Activated T-cell treated with anti-CD3 and anti-CD28 coated beads for 24 hours (primary cell): ENCODE data around the gene GINS2.

Experiments
- DNase-seq: peaks from one replicate; pipeline ENCODE4 v3.0.0-alpha.2; 2020; ENCODE audit warnings: low read depth

The GINS2 gene

DNA sequence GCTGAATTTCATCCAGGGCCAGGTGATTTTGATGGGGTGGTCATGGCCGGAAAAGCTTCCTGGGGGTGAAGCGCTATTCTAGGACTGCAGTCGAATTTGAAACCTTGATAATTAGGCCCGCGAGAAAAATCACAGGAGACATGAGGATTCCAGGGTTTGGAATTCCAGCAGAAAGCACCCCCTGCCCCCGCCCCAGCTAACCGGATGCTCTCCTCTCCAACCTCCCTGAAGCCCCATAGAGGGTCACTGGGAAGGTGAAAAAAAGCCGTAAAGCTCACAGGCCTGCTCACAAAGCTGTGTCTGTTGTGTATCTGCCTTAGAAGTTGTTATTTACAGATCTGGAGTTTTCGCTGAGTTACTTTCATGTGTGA lies 1.2 kb upstream of the GINS2 start:
- no peak for DNase-seq

DNA sequence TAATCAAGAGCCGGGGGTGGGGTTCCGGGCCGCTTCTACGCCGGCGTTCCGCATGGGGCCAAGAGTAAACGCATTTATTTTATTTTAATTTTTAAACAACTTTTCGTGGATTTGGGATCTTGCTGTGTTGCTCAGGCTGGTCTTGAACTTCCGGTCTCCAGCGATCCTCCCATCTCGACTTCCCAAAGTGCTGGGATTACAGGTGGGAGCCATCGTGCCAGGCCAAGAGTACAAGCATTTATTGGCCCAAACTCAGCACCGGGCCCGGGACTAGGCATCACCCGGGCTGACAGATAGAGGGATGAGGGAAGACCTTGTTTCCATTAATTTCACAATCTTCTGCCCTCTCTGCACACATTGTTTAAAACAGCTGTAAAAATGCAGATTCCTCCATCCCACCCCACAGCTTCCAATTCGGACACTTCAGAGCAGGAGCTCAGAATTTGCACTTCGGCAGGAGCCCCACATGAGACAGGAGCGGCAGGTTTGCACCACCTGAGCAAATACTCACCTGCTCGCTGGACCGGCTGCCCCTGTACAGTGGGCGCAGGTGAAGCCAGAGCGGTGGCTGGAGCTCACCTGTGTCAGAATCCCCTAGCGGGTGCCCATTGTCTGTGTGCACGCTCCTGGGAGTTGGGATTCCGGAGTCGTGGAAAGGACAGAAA lies 663 bp upstream of the GINS2 start:
- no peak for DNase-seq

- DNase-seq = no peak
Measured at GRCh38 chr16:85687651-85688471, 893 bp downstream of the GINS2 start.

GRCh38 chr16:85686912-85687591 lies 1.7 kb downstream of the GINS2 start:
- DNase-seq = peak; percentile 7

DNA sequence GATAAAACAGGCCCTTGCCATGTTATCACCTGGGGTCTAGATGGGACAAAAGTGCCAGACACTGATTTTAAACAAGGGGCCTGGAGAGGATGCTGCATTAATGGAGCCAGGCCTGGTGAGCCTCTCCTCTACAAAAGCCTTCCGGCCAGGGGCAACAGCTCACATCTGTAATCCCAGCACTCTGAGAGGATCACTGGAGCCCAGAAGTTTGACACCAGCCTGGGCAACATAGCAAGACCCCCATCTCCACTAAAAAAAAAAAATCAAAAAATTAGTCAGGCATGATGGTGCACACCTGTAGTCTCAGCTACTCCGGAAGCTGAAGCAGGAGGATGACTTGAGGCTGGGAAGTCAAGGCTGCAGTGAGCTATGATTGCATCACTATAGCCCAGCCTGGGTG lies 3.5 kb downstream of the GINS2 start:
- no peak for DNase-seq

DNA sequence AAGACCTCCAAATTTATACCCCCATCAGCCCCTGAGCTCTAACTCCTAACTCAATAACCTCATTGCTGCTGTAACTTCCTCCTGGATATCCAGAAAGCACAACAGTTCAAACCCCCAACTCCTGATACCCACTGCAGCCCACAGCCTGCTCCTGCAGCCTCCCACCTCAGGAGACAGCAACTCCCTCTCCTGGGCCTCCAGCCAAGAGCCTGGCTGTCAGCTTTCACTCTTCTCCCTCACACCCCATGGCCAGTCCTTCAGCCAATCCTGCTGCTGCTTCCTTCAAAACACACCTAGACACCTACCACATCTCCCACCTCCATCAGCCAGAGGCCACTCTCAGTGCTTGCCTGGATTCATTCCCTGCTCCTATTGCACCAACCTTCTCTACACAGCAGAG lies 5.4 kb downstream of the GINS2 start:
- DNase-seq = no peak

DNA sequence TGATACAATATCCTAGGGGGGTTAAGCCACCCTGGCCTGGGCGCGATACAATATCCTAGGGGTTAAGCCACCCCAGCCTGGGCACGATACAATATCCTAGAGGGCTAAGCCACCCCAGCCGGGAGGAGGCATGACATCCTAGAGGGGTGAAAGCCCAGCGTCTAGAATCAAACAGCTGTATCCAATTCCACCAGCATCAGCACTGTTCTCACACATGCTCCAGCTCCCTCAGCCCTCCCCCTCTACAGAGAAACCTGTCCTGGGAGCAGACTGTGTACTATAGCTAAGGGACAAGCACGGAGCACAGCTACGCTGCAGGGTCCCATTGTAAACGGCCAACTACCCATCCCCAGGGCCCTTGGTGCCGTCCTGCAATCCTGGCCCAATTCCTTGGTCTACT lies 6.2 kb downstream of the GINS2 start:
- no peak for DNase-seq

DNA sequence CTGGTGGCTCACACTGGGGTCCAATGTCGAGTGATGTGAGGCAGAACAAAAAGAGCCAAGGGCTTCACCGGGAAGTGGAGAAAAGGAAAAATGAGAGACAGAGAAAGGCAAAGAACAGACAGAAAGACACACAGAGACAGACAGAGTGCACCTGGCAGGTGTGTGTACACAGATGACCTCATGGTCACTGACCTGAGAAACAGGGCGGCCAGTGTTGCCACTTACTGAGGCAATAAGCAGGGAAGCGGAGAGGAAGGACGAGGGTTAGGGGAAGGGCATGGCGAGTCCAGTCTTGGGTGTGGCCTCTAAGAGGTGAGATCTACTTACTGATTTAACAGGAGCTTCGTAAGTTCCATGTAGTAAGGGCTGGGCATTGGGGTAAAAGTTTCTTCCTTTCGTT lies 7.5 kb downstream of the GINS2 start:
- DNase-seq = no peak

DNA sequence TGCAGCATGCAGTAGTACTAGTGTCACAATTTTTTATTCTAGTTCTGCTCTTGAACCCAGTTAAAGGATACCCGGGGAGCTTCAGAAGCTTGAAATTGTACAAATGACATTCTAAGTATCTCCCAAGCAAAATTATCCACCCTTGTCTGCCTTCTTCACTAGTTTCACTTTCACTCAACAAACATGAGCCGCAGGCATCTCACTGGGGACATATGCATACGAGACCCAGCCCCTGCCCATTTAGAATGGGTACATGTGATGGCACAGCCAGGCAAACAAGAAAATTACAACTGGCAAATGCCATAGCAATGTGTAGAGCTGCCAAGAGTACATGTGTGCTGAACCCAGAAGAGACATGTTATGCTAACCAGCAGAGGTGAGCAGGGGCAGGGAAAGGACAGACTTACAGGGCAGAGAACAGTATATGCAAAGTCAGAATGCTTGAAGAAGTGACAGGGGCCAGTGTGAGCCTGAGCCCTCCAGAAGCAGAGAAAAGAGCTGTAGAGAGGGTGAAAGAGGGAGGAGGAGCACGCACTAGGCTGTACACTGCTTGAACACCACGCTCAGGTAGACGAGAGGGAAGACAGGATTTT lies 8.3 kb downstream of the GINS2 start:
- no peak for DNase-seq

DNA sequence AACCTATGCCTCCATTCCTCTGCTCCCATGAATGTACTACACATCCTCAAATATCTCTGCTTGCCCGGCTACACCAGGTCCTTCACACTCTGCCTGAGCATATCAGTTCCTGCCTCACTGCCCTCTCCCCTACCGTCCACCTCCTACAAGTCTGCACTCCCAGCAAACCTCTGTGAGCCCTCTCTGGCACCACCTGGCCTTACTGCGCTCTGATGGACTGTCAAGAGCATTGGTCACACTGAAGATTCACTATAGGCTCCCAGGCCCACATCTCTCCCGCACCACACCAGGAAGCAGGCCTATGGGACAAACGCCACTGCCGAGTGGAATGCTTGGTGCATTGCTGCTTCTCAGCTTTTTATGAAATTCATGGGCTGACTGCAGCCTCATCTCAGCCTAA lies 8.9 kb downstream of the GINS2 start:
- no peak for DNase-seq

DNA sequence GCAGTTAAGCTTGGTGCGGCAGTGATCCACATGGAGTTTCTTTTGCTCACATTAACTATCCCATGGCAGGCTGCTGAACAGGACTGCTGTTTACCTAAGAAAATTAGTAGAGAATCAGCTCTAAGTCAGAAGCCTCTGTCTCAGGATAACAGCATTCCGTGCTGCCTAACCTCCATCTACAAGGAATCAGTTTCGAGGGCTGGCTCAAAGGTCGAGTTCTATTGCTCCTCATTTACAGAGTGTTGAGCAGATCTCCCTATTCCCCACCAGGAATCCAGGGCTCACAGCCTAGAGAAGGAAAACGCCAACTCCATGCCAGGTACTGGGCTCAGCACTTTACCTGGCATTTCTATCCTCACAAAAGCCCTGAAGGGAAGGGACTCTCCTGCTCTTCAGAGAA lies 9.9 kb downstream of the GINS2 start:
- DNase-seq = no peak

DNA sequence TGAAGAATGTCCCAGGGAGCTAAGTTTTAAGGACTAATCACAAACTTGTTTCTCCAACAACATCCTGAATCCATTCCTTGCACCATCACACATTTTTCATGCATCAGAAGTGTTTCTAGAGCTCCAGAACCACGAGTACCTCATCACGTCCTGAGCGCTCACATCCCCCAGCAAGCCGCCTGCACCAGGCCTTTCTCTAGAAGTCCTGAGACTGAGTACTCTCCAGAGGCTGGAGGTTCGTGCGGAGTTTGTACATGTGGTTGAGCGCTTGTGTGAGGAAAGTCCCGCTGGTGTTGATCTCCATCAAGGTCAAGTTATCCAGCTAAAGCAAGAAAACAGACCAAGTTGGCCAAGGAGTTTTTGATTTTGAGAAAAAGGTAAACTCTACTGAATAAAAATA lies 10.7 kb downstream of the GINS2 start:
- DNase-seq = no peak

GRCh38 chr16:85677383-85677967 lies 11.3 kb downstream of the GINS2 start:
- DNase-seq = no peak

- DNase-seq = no peak
Measured at GRCh38 chr16:85676466-85676865, 12.3 kb downstream of the GINS2 start.

- DNase-seq = no peak
Measured at GRCh38 chr16:85675251-85675874, 13.4 kb downstream of the GINS2 start.

- DNase-seq = no peak
Measured at GRCh38 chr16:85674828-85675227, 13.9 kb downstream of the GINS2 start.

- DNase-seq = no peak
Measured at GRCh38 chr16:85674418-85674755, 14.4 kb downstream of the GINS2 start.

GRCh38 chr16:85673529-85674417 lies 15.0 kb downstream of the GINS2 start:
- DNase-seq = no peak

DNA sequence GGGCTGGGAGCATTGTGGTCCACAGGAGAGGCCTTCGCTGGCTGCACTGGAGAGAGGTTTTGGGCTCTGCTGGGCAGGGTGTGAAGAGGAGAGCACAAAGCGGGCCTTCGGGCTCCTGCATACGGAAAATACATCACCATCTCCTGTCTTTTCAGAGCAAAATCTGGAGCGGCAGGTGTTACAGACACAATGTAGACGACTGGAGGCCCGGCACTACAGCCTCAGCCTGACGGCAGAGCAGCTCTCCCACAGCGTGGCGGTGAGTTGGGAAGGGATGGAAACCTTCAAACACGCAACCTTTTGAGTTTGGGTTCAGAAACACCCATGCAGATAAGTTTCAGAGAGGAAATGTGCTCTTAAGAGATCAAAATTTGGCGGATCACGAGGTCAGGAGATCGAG lies 17.9 kb downstream of the GINS2 start:
- DNase-seq = no peak

- DNase-seq = no peak
Measured at GRCh38 chr16:85668676-85669424, 19.9 kb downstream of the GINS2 start.
